HG03108 (cell line): ENCODE measurements around the gene NDRG4.

Experiments used
- ATAC-seq: cut with Tn5 transposase; IDR thresholded peaks from one replicate; pipeline ENCODE4 v1.9.1; 2021; ENCODE audit warnings: moderate library complexity; ENCODE audit not compliant: unreplicated experiment

Gene NDRG4

DNA sequence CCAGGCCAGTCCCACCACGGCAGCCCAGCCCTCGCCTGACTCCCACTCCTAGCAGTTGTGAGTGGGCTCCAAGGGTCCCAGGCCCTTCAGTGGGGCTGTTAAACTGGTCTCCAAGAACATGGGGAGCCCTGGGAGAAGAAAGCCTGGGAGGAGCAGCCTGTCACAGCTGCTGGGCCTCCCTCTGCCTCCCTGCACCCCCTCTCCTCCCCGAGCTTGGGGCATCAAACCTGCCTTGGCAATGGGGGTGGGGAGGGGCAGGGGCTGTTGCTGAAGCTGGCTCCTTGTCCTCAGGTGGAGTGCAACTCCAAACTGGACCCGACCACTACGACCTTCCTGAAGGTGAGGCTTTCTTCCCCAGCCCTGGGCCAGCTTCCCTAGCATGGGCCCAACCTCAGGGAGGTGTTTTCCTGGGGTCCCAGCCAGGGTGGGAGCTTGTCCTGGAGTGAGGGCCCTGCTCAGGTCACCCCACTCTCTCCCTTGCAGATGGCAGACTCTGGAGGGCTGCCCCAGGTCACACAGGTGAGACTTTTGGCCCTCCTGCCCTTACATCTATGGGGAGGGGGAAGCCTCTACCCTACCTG lies 8.8 kb downstream of the NDRG4 start:
- no peak for ATAC-seq

GRCh38 chr16:58509256-58510096 lies 9.5 kb downstream of the NDRG4 start:
- no peak for ATAC-seq

- no peak for ATAC-seq
These were observed 10.3 kb downstream of the NDRG4 start for GRCh38 chr16:58510097-58510775.

DNA sequence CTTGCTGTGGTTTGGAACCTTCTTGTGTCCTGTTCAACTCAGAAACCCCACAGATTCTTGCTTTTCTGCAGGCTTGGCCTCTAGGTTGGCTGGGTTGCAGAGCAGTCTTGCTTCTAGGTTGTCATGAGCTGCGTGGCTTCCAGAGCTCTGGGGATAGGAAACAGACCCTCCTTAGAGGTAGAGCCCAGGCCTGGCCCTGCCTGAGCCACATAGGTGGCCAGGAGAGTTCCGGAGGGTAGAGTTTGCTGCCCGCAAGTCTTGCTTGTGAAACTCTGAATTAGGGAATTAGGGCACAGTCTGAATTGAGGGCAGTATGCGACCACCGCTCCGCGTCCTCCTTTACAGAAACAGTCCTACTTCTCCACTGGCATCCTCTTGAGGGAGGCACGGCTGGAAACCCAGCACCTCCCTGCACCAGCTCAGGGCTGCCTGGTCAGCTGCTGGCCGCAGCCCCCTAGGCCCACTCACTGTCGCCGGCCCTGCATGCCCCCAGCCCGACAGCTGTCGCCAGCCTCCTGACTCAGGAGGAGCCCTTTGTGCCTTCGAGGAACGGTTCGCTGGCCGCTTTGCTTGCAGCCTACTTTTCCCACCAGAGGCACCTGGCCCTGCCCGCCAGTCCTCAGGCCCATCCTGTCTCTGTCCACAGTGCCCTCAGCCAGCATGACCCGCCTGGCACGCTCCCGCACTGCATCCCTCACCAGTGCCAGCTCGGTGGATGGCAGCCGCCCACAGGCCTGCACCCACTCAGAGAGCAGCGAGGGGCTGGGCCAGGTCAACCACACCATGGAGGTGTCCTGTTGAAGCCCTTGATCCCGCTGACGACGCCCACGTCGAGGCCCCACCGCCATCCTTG lies 11.1 kb downstream of the NDRG4 start:
- no peak for ATAC-seq

- ATAC-seq: no peak
These were observed 12.2 kb downstream of the NDRG4 start for GRCh38 chr16:58511933-58512815.

DNA sequence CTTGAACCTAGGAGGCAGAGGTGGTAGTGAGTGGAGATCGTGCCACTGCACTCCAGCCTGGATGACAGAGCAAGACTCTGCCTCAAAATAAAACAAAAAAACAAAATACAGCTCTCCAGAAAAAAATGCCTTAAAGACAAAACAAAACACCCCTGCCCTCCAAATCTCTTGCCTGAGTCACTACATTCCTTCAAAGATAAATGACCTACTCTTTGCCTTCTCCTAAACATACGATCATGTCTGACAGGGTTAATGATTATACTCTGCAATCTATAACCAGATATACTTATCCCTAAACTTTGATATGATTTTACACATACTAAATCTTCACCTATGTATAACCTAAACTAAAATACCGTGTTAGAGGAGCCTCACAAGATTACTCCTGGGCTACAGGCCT lies 13.9 kb downstream of the NDRG4 start:
- ATAC-seq: no peak

GRCh38 chr16:58515125-58515870 lies 15.4 kb downstream of the NDRG4 start, which contains the start of gene SETD6:
SETD6 (plus strand) TSS chr16:58515517; CDS start chr16:58515538, 21 bp downstream.
- peak; percentile 75 for ATAC-seq

DNA sequence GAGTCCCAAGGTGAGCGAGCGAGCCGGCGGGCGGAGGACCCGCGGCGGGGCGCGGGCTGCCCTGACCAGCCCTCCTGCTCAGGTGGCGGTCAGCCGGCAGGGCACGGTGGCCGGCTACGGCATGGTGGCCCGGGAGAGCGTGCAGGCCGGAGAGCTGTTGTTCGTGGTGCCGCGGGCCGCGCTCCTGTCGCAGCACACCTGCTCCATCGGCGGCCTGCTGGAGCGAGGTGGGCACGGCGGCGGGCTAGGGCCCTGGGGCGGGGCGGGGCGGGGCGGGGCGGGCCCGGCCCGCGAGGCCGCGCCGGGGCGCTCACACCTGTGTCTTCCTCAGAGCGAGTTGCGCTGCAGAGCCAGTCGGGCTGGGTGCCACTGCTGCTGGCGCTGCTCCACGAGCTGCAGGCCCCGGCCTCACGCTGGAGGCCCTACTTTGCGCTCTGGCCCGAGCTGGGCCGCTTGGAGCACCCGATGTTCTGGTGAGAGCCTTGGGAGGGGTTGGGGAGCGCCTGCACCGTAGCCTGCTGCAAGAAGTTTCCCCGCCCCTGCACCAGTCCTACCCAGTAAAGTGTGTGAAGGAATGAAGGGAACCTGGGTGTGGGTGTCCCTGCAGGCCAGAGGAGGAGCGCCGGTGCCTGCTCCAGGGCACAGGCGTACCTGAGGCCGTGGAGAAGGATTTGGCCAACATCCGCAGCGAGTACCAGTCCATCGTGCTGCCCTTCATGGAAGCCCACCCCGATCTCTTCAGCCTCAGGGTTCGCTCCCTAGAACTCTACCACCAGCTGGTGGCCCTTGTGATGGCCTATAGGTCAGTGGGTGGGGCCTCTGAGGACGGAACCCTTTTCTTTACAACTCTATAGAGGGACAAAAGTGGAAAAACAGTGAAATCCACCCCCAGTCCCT lies 16.2 kb downstream of the NDRG4 start:
- peak; percentile 12 for ATAC-seq

- ATAC-seq: no peak
These were observed 16.8 kb downstream of the NDRG4 start for GRCh38 chr16:58516768-58517107.

- peak; percentile 31 for ATAC-seq
These were observed 18.4 kb downstream of the NDRG4 start for GRCh38 chr16:58518083-58518979.

- no peak for ATAC-seq
These were observed 19.0 kb downstream of the NDRG4 start for GRCh38 chr16:58518980-58519368.

- ATAC-seq: no peak
These were observed 19.8 kb downstream of the NDRG4 start for GRCh38 chr16:58519707-58520106.

- no peak for ATAC-seq
These were observed 30.2 kb downstream of the NDRG4 start for GRCh38 chr16:58530179-58530578.

DNA sequence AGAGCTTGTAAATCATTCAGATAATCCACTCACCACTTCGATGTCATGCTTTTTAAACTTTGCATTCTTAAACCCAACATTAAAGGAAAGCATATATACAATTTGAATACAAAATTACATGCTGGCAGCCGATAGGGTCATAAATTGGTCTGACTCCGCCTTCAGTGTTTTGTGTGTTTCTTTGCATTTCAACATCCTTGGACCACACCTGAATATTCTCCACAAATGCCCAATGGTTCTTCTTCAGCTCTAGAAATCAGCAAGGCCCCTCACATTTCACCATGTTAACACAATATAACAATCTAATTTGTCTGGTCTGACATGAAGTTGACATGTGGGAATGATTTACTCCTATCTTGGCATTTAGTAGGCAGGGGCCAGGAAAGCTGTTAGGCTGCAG lies 32.5 kb downstream of the NDRG4 start:
- ATAC-seq: no peak

- no peak for ATAC-seq
These were observed 34.0 kb downstream of the NDRG4 start for GRCh38 chr16:58533751-58534470.

DNA sequence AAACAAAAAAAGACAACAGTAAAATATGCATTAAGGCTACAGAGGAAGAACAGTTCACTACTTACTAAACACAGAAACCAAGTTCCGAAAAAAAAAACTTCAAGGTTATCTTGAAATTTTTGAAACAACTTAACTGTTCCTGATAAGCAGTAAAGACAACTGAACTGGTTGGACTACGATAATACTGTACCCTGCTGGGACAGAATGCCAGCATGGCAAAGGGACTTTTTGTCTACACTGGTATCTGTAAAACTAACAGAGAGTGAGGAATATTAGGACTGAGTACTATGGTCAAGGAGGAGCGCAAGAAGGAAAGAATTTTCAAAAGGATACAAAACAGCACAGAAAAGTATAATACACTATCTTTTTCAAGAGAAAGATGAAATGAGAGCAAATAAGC lies 35.2 kb downstream of the NDRG4 start:
- ATAC-seq: no peak

- ATAC-seq: no peak
These were observed 36.3 kb downstream of the NDRG4 start for GRCh38 chr16:58536278-58536677.
